ENCODE results near the gene LIN52.

The LIN52 gene

GRCh38 chr14:74169906-74170305 is 85.2 kb downstream of the LIN52 start:
- no peak for TF ChIP-seq JUND (IDR thresholded peaks at IDR 0.05; ENCODE audit: low read depth)
- in situ Hi-C loops (cut with HindIII; ENCODE audit: low pct_unique_long_range_greater_than_20kb, low sequenced_read_pairs) = no loop called here

GRCh38 chr14:74176400-74176793 is 91.6 kb downstream of the LIN52 start:
- DNase-seq (ENCODE audit: low read depth in 1 of 2, low spot score in 1 of 2) = no peak
- TF ChIP-seq JUND (IDR thresholded peaks at IDR 0.05; ENCODE audit: low read depth) = no peak
- in situ Hi-C loops (cut with HindIII; ENCODE audit: low pct_unique_long_range_greater_than_20kb, low sequenced_read_pairs) = no loop called here

More at GRCh38 chr14:74169906-74170305, 85.2 kb downstream of the LIN52 start:
- DNase-seq (ENCODE audit: low read depth in 1 of 2, low spot score in 1 of 2) = no peak

- no peak for DNase-seq (ENCODE audit: low read depth in 1 of 2, low spot score in 1 of 2)
- TF ChIP-seq JUND (IDR thresholded peaks at IDR 0.05; ENCODE audit: low read depth) = no peak
- in situ Hi-C loops (cut with HindIII; ENCODE audit: low pct_unique_long_range_greater_than_20kb, low sequenced_read_pairs) = no loop called here
These were observed 95.1 kb downstream of the LIN52 start for GRCh38 chr14:74179856-74180255.

GRCh38 chr14:74190927-74191575 is 106.3 kb downstream of the LIN52 start:
- in situ Hi-C loops (cut with HindIII; ENCODE audit: low pct_unique_long_range_greater_than_20kb, low sequenced_read_pairs) = no loop called here
- TF ChIP-seq JUND (IDR thresholded peaks at IDR 0.05; ENCODE audit: low read depth) = no peak
- no peak for DNase-seq (ENCODE audit: low read depth in 1 of 2, low spot score in 1 of 2)

GRCh38 chr14:74194506-74195274 is 109.9 kb downstream of the LIN52 start:
- TF ChIP-seq JUND (IDR thresholded peaks at IDR 0.05; ENCODE audit: low read depth) = no peak
- in situ Hi-C loops (cut with HindIII; ENCODE audit: low pct_unique_long_range_greater_than_20kb, low sequenced_read_pairs) = no loop called here
- DNase-seq (ENCODE audit: low read depth in 1 of 2, low spot score in 1 of 2) = no peak

- TF ChIP-seq JUND (IDR thresholded peaks at IDR 0.05; ENCODE audit: low read depth) = no peak
These were observed 110.9 kb downstream of the LIN52 start for GRCh38 chr14:74195623-74196022.

GRCh38 chr14:74198441-74199234 is 113.9 kb downstream of the LIN52 start:
- in situ Hi-C loops (cut with HindIII; ENCODE audit: low pct_unique_long_range_greater_than_20kb, low sequenced_read_pairs) = no loop called here
- no peak for DNase-seq (ENCODE audit: low read depth in 1 of 2, low spot score in 1 of 2)

More at GRCh38 chr14:74195623-74196022, 110.9 kb downstream of the LIN52 start:
- in situ Hi-C loops (cut with HindIII; ENCODE audit: low pct_unique_long_range_greater_than_20kb, low sequenced_read_pairs) = no loop called here
- no peak for DNase-seq (ENCODE audit: low read depth in 1 of 2, low spot score in 1 of 2)

GRCh38 chr14:74202113-74202512 is 117.4 kb downstream of the LIN52 start:
- no peak for DNase-seq (ENCODE audit: low read depth in 1 of 2, low spot score in 1 of 2)
- in situ Hi-C loops (cut with HindIII; ENCODE audit: low pct_unique_long_range_greater_than_20kb, low sequenced_read_pairs) = no loop called here
- no peak for TF ChIP-seq JUND (IDR thresholded peaks at IDR 0.05; ENCODE audit: low read depth)

More at GRCh38 chr14:74198441-74199234, 113.9 kb downstream of the LIN52 start:
- TF ChIP-seq JUND (IDR thresholded peaks at IDR 0.05; ENCODE audit: low read depth) = no peak

GRCh38 chr14:74203639-74204038 is 118.9 kb downstream of the LIN52 start:
- DNase-seq (ENCODE audit: low read depth in 1 of 2, low spot score in 1 of 2) = no peak
- no peak for TF ChIP-seq JUND (IDR thresholded peaks at IDR 0.05; ENCODE audit: low read depth)
- in situ Hi-C loops (cut with HindIII; ENCODE audit: low pct_unique_long_range_greater_than_20kb, low sequenced_read_pairs) = no loop called here

- no peak for TF ChIP-seq JUND (IDR thresholded peaks at IDR 0.05; ENCODE audit: low read depth)
- DNase-seq (ENCODE audit: low read depth in 1 of 2, low spot score in 1 of 2) = no peak
- in situ Hi-C loops (cut with HindIII; ENCODE audit: low pct_unique_long_range_greater_than_20kb, low sequenced_read_pairs) = no loop called here
These were observed 119.7 kb downstream of the LIN52 start for GRCh38 chr14:74204491-74204890.

GRCh38 chr14:74205882-74206281 is 121.1 kb downstream of the LIN52 start:
- no peak for TF ChIP-seq JUND (IDR thresholded peaks at IDR 0.05; ENCODE audit: low read depth)
- in situ Hi-C loops (cut with HindIII; ENCODE audit: low pct_unique_long_range_greater_than_20kb, low sequenced_read_pairs) = no loop called here
- no peak for DNase-seq (ENCODE audit: low read depth in 1 of 2, low spot score in 1 of 2)

- DNase-seq (ENCODE audit: low read depth in 1 of 2, low spot score in 1 of 2) = peak in 1 of 2 experiments; percentile 43
These were observed 123.2 kb downstream of the LIN52 start for GRCh38 chr14:74207943-74208342.

GRCh38 chr14:74208642-74209041 is 123.9 kb downstream of the LIN52 start:
- no peak for TF ChIP-seq JUND (IDR thresholded peaks at IDR 0.05; ENCODE audit: low read depth)
- in situ Hi-C loops (cut with HindIII; ENCODE audit: low pct_unique_long_range_greater_than_20kb, low sequenced_read_pairs) = no loop called here
- no peak for DNase-seq (ENCODE audit: low read depth in 1 of 2, low spot score in 1 of 2)

More at GRCh38 chr14:74207943-74208342, 123.2 kb downstream of the LIN52 start:
- no peak for TF ChIP-seq JUND (IDR thresholded peaks at IDR 0.05; ENCODE audit: low read depth)
- in situ Hi-C loops (cut with HindIII; ENCODE audit: low pct_unique_long_range_greater_than_20kb, low sequenced_read_pairs) = no loop called here
